ENCODE data around the gene TAF1B. TPM values are rescaled to one million over a fixed set of nuclear protein-coding genes. Genes with fewer than 3 reads are reported as not detected.
A peak's percentile ranks its signal among the peaks of the same experiment; 100 is the strongest.

Gene TAF1B
- total RNA-seq, 3 donors from 2014 or later = 9.4 to 14.1 (median 13.2) TPM

DNA sequence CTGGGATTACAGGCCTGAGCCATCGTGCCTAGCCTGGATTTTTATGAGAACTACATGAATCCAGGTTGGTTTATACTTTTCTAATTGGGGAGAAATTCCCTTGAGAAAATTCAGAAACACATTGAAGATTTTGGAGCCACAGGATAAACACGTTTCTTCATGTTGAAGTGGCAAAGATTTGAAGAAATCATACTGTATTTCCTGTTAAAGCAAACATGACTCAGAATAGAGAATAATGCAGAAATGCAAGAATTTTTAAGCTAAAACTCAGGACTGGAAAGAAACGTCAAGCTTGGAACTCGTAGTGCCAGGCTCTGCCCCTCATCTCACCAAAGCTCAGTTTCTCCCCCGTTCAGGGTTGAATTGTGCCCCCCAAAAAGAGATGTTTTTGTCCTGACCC is 32.1 kb upstream of the TAF1B start:
- H3K36me3 ChIP-seq (ENCODE audit: low read depth) = no peaks in the 10 kb centered on the region
- H3K9me3 ChIP-seq = no peaks in the 10 kb centered on the region
- TF ChIP-seq, protein P1, sequence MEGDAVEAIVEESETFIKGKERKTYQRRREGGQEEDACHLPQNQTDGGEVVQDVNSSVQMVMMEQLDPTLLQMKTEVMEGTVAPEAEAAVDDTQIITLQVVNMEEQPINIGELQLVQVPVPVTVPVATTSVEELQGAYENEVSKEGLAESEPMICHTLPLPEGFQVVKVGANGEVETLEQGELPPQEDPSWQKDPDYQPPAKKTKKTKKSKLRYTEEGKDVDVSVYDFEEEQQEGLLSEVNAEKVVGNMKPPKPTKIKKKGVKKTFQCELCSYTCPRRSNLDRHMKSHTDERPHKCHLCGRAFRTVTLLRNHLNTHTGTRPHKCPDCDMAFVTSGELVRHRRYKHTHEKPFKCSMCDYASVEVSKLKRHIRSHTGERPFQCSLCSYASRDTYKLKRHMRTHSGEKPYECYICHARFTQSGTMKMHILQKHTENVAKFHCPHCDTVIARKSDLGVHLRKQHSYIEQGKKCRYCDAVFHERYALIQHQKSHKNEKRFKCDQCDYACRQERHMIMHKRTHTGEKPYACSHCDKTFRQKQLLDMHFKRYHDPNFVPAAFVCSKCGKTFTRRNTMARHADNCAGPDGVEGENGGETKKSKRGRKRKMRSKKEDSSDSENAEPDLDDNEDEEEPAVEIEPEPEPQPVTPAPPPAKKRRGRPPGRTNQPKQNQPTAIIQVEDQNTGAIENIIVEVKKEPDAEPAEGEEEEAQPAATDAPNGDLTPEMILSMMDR (IDR thresholded peaks at IDR 0.05) = no peak
- H3K4me3 ChIP-seq = no peak overlapping the region
- intact Hi-C loops (cut with DNase I, micrococcal nuclease) = loop anchor here (5.0 to 10.0 kb wide), 2 partner anchors 241 to 244 kb away; no protein-coding TSS in a partner anchor
- H3K4me1 ChIP-seq (ENCODE audit: low read depth) = peaks cover 12% of the 10 kb centered on the region
- no peak for DNase-seq
- ATAC-seq = no peak

GRCh38 chr2:9811679-9812511 is 31.4 kb upstream of the TAF1B start:
- TF ChIP-seq, protein P1 (IDR thresholded peaks at IDR 0.05) = no peak
- no peak for ATAC-seq
- Histone ChIP-seq H3K4me1 (ENCODE audit: low read depth) (peaks cover 12% of the 10 kb centered on the region), H3K36me3 (ENCODE audit: low read depth) (no peaks in the 10 kb centered on the region), H3K4me3 (no peak overlapping the region), H3K9me3 (no peaks in the 10 kb centered on the region)
- intact Hi-C loops (cut with DNase I, micrococcal nuclease) = loop anchor here (5.0 to 10.0 kb wide), 2 partner anchors 240 to 243 kb away; no protein-coding TSS in a partner anchor
- DNase-seq = no peak

DNA sequence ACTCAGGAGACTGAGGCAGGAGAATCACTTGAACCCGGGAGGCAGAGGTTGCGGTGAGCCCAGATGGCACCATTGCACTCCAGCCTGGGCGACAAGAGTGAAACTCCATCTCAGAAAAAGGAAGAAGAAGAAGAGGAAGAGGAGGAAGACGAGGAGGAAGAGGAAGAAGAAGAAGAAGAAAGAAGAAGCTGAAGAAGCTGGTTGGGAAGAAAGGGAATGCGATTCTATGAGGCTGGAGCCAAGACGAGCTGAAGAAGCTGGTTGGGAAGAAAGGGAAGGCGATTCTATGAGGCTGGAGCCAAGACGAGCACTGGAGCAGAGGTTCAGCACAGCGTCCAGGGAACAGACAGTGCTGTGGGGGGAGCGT is 30.3 kb upstream of the TAF1B start:
- DNase-seq (no peak), ATAC-seq (no peak)
- TF ChIP-seq, protein P1 (IDR thresholded peaks at IDR 0.05) = no peak
- peaks cover 12% of the 10 kb centered on the region for H3K4me1 ChIP-seq (ENCODE audit: low read depth)
- intact Hi-C loops (cut with DNase I, micrococcal nuclease) = loop anchor here (5.0 to 10.0 kb wide), 2 partner anchors 239 to 242 kb away; no protein-coding TSS in a partner anchor
- no peaks in the 10 kb centered on the region for H3K9me3 ChIP-seq
- no peaks in the 10 kb centered on the region for H3K36me3 ChIP-seq (ENCODE audit: low read depth)
- H3K4me3 ChIP-seq = no peak overlapping the region

- H3K9me3 ChIP-seq = no peaks in the 10 kb centered on the region
- intact Hi-C loops (cut with DNase I, micrococcal nuclease) = loop anchor here (5.0 to 10.0 kb wide), 2 partner anchors 239 to 241 kb away; no protein-coding TSS in a partner anchor
- no peak overlapping the region for H3K4me3 ChIP-seq
- no peaks in the 10 kb centered on the region for H3K36me3 ChIP-seq (ENCODE audit: low read depth)
- H3K4me1 ChIP-seq (ENCODE audit: low read depth) = peaks cover 12% of the 10 kb centered on the region
- DNase-seq (peak in 2 of 3 donors; percentile 81 to 85), ATAC-seq (peak; percentile 73)
- TF ChIP-seq, protein P1 (IDR thresholded peaks at IDR 0.05) = peak; percentile 88
Observed at GRCh38 chr2:9813312-9814128, 29.8 kb upstream of the TAF1B start.

GRCh38 chr2:9814129-9814868 is 29.0 kb upstream of the TAF1B start:
- no peak for ATAC-seq
- no peak overlapping the region for H3K4me3 ChIP-seq
- intact Hi-C loops (cut with DNase I, micrococcal nuclease) = loop anchor here (5.0 to 10.0 kb wide), 2 partner anchors 238 to 241 kb away; no protein-coding TSS in a partner anchor

More at GRCh38 chr2:9814129-9814868, 29.0 kb upstream of the TAF1B start:
- H3K4me1 ChIP-seq (ENCODE audit: low read depth) = peaks cover 6% of the 10 kb centered on the region
- H3K9me3 ChIP-seq = no peaks in the 10 kb centered on the region
- TF ChIP-seq, protein P1 (IDR thresholded peaks at IDR 0.05) = no peak
- DNase-seq = no peak
- no peaks in the 10 kb centered on the region for H3K36me3 ChIP-seq (ENCODE audit: low read depth)
